PC-3 (cell line): ENCODE results near the gene ZC3H4. TPM values are rescaled to one million over a fixed set of nuclear protein-coding genes. Genes with fewer than 3 reads are reported as not detected.

ENCODE experiments used
- ATAC-seq: fragments of 200-7000 bp; cut with Tn5 transposase; 2 replicates; pipeline ENCODE4 v1.9.1; 2020; ENCODE audit warnings: mild to moderate bottlenecking, moderate library complexity
- BruUV-seq: library from RNA; stranded (reverse); fragments of 400-500 nt; replicated peaks from 2 replicates; lab custom pipeline; 2021; lab: Mats Ljungman, UMichigan
- CTCF ChIA-PET: fragments of 300-600 bp; sonication (Branson Sonifier 250); formaldehyde crosslinking; loops from one replicate; lab custom pipeline; 2022; ENCODE audit warnings: antibody characterized with exemption; lab: Charles Lee
- POLR2A ChIA-PET: fragments of 300-600 bp; sonication (Branson Sonifier 250); formaldehyde crosslinking; loops from one replicate; lab custom pipeline; 2022; ENCODE audit warnings: antibody characterized with exemption; ENCODE audit not compliant: unreplicated experiment; lab: Charles Lee
- DNase-seq: peaks from one replicate; pipeline ENCODE4 v3.0.0-alpha.2; 2015
- H2AFZ ChIP-seq: fragments of 300-600 bp; sonication (generic); 2 replicates; pipeline ENCODE4 v1.6.0; 2016; ENCODE audit warnings: antibody characterized with exemption, low read length
- H3F3A ChIP-seq: fragments of 300-600 bp; sonication (generic); one replicate; pipeline ENCODE4 v1.6.0; 2017; ENCODE audit warnings: antibody characterized with exemption, low read length, control low read depth, mild to moderate bottlenecking; ENCODE audit not compliant: unreplicated experiment
- H3K27ac ChIP-seq: fragments of 300-600 bp; sonication (generic); 2 replicates; pipeline ENCODE4 v1.5.1; 2016; ENCODE audit warnings: mild to moderate bottlenecking, low read length
- H3K27me3 ChIP-seq: fragments of 300-600 bp; sonication (generic); 2 replicates; pipeline ENCODE4 v1.6.1; 2016; ENCODE audit warnings: low read length, mixed read lengths
- H3K36me3 ChIP-seq: fragments of 300-600 bp; sonication (generic); 2 replicates; pipeline ENCODE4 v1.6.1; 2016; ENCODE audit warnings: low read depth, mixed run types, low read length, mixed read lengths
- H3K4me1 ChIP-seq: fragments of 300-600 bp; sonication (generic); 2 replicates; pipeline ENCODE4 v1.5.1; 2016; ENCODE audit warnings: low read length; ENCODE audit not compliant: insufficient read depth
- H3K4me2 ChIP-seq: fragments of 300-600 bp; sonication (generic); 2 replicates; pipeline ENCODE4 v1.6.0; 2016; ENCODE audit warnings: low read length
- H3K4me3 ChIP-seq: fragments of 300-600 bp; sonication (generic); 2 replicates; pipeline ENCODE4 v1.5.1; 2016; ENCODE audit warnings: mild to moderate bottlenecking, low read length, mixed read lengths
- H3K79me2 ChIP-seq: fragments of 300-600 bp; sonication (generic); 2 replicates; pipeline ENCODE4 v1.6.1; 2017; ENCODE audit warnings: low read length, mixed read lengths
- H3K9ac ChIP-seq: fragments of 300-600 bp; sonication (generic); 2 replicates; pipeline ENCODE4 v1.6.0; 2016; ENCODE audit warnings: mild to moderate bottlenecking, low read length
- H3K9me2 ChIP-seq: fragments of 300-600 bp; sonication (generic); replicated peaks from 2 replicates; pipeline ENCODE4 v1.6.1; 2016; ENCODE audit warnings: mixed run types, low read length, mixed read lengths
- H3K9me3 ChIP-seq: fragments of 300-600 bp; sonication (generic); 2 replicates; pipeline ENCODE4 v1.6.1; 2016; ENCODE audit warnings: low read length, mixed read lengths
- H4K20me1 ChIP-seq: fragments of 300-600 bp; sonication (generic); 2 replicates; pipeline ENCODE4 v1.6.1; 2016; ENCODE audit warnings: low read length, mixed read lengths
- CTCF ChIP-seq: fragments of 300-600 bp; sonication (generic); conservative IDR thresholded peaks from 2 replicates; pipeline ENCODE4 v1.5.1; 2017; ENCODE audit warnings: antibody characterized with exemption, low read depth, mild to moderate bottlenecking, low read length
- EZH2 ChIP-seq: fragments of 300-600 bp; sonication (generic); IDR thresholded peaks from one replicate; pipeline ENCODE4 v1.6.1; 2017; ENCODE audit warnings: antibody characterized with exemption, mild to moderate bottlenecking, low read length; ENCODE audit not compliant: unreplicated experiment
- EZH2phosphoT487 ChIP-seq: fragments of 300-600 bp; sonication (generic); IDR thresholded peaks from 2 replicates; pipeline ENCODE4 v1.6.1; 2018; ENCODE audit warnings: mild to moderate bottlenecking, antibody characterized with exemption, low read length, borderline replicate concordance
- intact Hi-C: fragments of 100-400 bp; cut with micrococcal nuclease; formaldehyde crosslinking; loops from 2 replicates; pipeline ENCODE4 v1.9.0; 2023
- total RNA-seq: library from RNA; depleted of rRNA; stranded (reverse); fragments of >200 nt; gene quantifications from 2 replicates; pipeline ENCODE4 v1.2.3, GENCODE V29; 2014

The ZC3H4 gene
- total RNA-seq, 1 experiment from 2014 or later, result 13.4 TPM

- H3K9me3 ChIP-seq, result no peaks in the 10 kb centered on the region
- TF ChIP-seq EZH2 (no peak), CTCF (no peak), EZH2phosphoT487 (no peak)
- peaks cover 61% of the 10 kb centered on the region for H3K79me2 ChIP-seq
- H3K4me2 ChIP-seq, result no peak overlapping the region
- H3K36me3 ChIP-seq, result peaks cover 13% of the 10 kb centered on the region
- no peak overlapping the region for H3K27ac ChIP-seq
- no peak for ATAC-seq
- H3K9me2 ChIP-seq, result no peaks in the 10 kb centered on the region
- no peak for DNase-seq
- no peaks in the 10 kb centered on the region for H3F3A ChIP-seq
- 0 out of 2 replicates have a peak, but pooled peaks cover 3% of the 10 kb centered on the region for H4K20me1 ChIP-seq
- no peak overlapping the region for H2AFZ ChIP-seq
- peaks cover 3% of the 10 kb centered on the region; the same call in 1 of the 2 replicates for H3K4me1 ChIP-seq
- H3K4me3 ChIP-seq, result no peak overlapping the region
- intact Hi-C loops, result loop anchor here (5.0 kb wide), 1 partner anchor 98 kb away; no protein-coding TSS in a partner anchor
- ChIA-PET POLR2A (no interaction called here), CTCF (no interaction called here)
- no peak overlapping the region for H3K9ac ChIP-seq
- no TSS peak for BruUV-seq
- no peaks in the 10 kb centered on the region for H3K27me3 ChIP-seq
Measured at GRCh38 chr19:47144630-47145029, 31.1 kb upstream of the ZC3H4 start.

- Histone ChIP-seq H3K9ac (no peak overlapping the region), H2AFZ (no peak overlapping the region), H3K9me2 (no peaks in the 10 kb centered on the region), H3F3A (no peaks in the 10 kb centered on the region), H3K27me3 (no peaks in the 10 kb centered on the region), H3K4me3 (no peak overlapping the region), H3K4me1 (peaks cover 3% of the 10 kb centered on the region; the same call in 1 of the 2 replicates), H3K79me2 (peaks cover 70% of the 10 kb centered on the region), H3K27ac (no peak overlapping the region), H3K9me3 (no peaks in the 10 kb centered on the region), H4K20me1 (0 out of 2 replicates have a peak, but pooled peaks cover 6% of the 10 kb centered on the region), H3K4me2 (no peak overlapping the region), H3K36me3 (peaks cover 13% of the 10 kb centered on the region)
- DNase-seq (no peak), ATAC-seq (no peak)
- TF ChIP-seq EZH2 (no peak), CTCF (no peak), EZH2phosphoT487 (no peak)
- intact Hi-C loops, result no loop called here
- BruUV-seq, result no TSS peak
- CTCF ChIA-PET, result no interaction called here
- POLR2A ChIA-PET, result no interaction called here
Measured at GRCh38 chr19:47143322-47144073, 29.9 kb upstream of the ZC3H4 start.

- CTCF ChIA-PET, result no interaction called here
- peak; percentile 63 for ATAC-seq
- Histone ChIP-seq H3K9me2 (no peaks in the 10 kb centered on the region), H3K9ac (no peak overlapping the region), H3K79me2 (peaks cover 77% of the 10 kb centered on the region), H3K27ac (no peak overlapping the region), H3K4me2 (no peak overlapping the region), H3F3A (no peaks in the 10 kb centered on the region), H3K9me3 (no peaks in the 10 kb centered on the region), H2AFZ (no peak overlapping the region), H3K4me3 (no peak overlapping the region), H3K4me1 (peaks cover 3% of the 10 kb centered on the region; the same call in 1 of the 2 replicates), H3K36me3 (peaks cover 13% of the 10 kb centered on the region), H3K27me3 (no peaks in the 10 kb centered on the region), H4K20me1 (0 out of 2 replicates have a peak, but pooled peaks cover 6% of the 10 kb centered on the region)
- TF ChIP-seq EZH2phosphoT487, result no peak
- no peak for TF ChIP-seq CTCF
- no peak for TF ChIP-seq EZH2
- intact Hi-C loops, result no loop called here
- POLR2A ChIA-PET, result no interaction called here
- no TSS peak for BruUV-seq
- no peak for DNase-seq
Measured at GRCh38 chr19:47142779-47143178, 29.2 kb upstream of the ZC3H4 start.
